ENCODE measurements around the gene DNAJC22.

GRCh38 chr12:49364989-49365388, 18.3 kb downstream of the DNAJC22 start:
- TF ChIP-seq, protein P1, sequence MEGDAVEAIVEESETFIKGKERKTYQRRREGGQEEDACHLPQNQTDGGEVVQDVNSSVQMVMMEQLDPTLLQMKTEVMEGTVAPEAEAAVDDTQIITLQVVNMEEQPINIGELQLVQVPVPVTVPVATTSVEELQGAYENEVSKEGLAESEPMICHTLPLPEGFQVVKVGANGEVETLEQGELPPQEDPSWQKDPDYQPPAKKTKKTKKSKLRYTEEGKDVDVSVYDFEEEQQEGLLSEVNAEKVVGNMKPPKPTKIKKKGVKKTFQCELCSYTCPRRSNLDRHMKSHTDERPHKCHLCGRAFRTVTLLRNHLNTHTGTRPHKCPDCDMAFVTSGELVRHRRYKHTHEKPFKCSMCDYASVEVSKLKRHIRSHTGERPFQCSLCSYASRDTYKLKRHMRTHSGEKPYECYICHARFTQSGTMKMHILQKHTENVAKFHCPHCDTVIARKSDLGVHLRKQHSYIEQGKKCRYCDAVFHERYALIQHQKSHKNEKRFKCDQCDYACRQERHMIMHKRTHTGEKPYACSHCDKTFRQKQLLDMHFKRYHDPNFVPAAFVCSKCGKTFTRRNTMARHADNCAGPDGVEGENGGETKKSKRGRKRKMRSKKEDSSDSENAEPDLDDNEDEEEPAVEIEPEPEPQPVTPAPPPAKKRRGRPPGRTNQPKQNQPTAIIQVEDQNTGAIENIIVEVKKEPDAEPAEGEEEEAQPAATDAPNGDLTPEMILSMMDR (IDR thresholded peaks at IDR 0.05; ENCODE audit: insufficient read depth, low read length, poor library complexity, severe bottlenecking), result no peak
- no peak for TF ChIP-seq EZH2phosphoT487 (conservative IDR thresholded peaks at IDR 0.05; ENCODE audit: low read length)
